Kidney (tissue), 14 donors: Measurements from ENCODE around the gene CPA5. TPM values are rescaled to one million over a fixed set of nuclear protein-coding genes. Genes with fewer than 3 reads are reported as not detected.

ENCODE experiments used
- DNase-seq, 5 donors: peaks; one replicate each; pipeline ENCODE4 v3.0.0-alpha.2; 2013 to 2020
- FAIRE-seq: peaks from 2 replicates; lab custom pipeline; 2012; peaks lifted over from hg19 to GRCh38; lab: Jason Lieb, UNC
- H3K27ac ChIP-seq, 2 donors: one replicate each; pipeline ENCODE4 v1.7.0; 2013; ENCODE audit warnings: low read depth in 2 of 2, low read length in 2 of 2, inconsistent platforms in 1 of 2
- H3K27me3 ChIP-seq: one replicate; pipeline ENCODE4 v1.7.1; 2013; ENCODE audit warnings: low read length, inconsistent platforms; ENCODE audit not compliant: control insufficient read depth, insufficient read depth
- H3K36me3 ChIP-seq, 3 donors: one replicate each; pipeline versions ENCODE4 v1.7.0 to v1.7.1; 2013; ENCODE audit warnings: low read length in 3 of 3, control low read depth in 1 of 3, inconsistent platforms in 1 of 3; ENCODE audit not compliant: insufficient read depth in 3 of 3, control insufficient read depth in 2 of 3
- H3K4me1 ChIP-seq, 3 donors: one replicate each; pipeline versions ENCODE4 v1.7.0 to v1.7.1; 2013; ENCODE audit warnings: low read length in 3 of 3, inconsistent platforms in 1 of 3, low read depth in 1 of 3; ENCODE audit not compliant: control insufficient read depth in 2 of 3, insufficient read depth in 2 of 3
- H3K4me3 ChIP-seq, 3 donors: one replicate each; pipeline versions ENCODE4 v1.7.0 to v1.8.1; 2013; ENCODE audit warnings: low read length in 3 of 3, control low read depth in 1 of 3, inconsistent platforms in 1 of 3
- H3K9ac ChIP-seq, 3 donors: one replicate each; pipeline versions ENCODE4 v1.7.0 to v1.7.1; 2013; ENCODE audit warnings: low read length in 3 of 3, control low read depth in 1 of 3, inconsistent platforms in 1 of 3
- H3K9me3 ChIP-seq, 3 donors: one replicate each; pipeline versions ENCODE4 v1.7.0 to v1.7.1; 2013; ENCODE audit warnings: low read length in 3 of 3, control low read depth in 1 of 3, inconsistent platforms in 1 of 3; ENCODE audit not compliant: control insufficient read depth in 2 of 3, insufficient read depth in 1 of 3
- CTCF ChIP-seq: IDR thresholded peaks from 3 replicates; pipeline ENCODE4 v1.5.1; 2012; ENCODE audit warnings: mild to moderate bottlenecking, moderate library complexity, borderline replicate concordance; ENCODE audit not compliant: insufficient read depth; ENCODE audit errors: extremely low read depth
- intact Hi-C: fragments of 100-400 bp; cut with DNase I; formaldehyde crosslinking; loops from one replicate; pipeline ENCODE4 v1.11.1; 2022
- polyA plus RNA-seq: library from polyadenylated mRNA; stranded (reverse); fragments of 350-450 nt; fragmentation: Illumina TruSeq; extraction: RNeasy Lipid Tissue Mini Kit (QIAGEN cat#74804); gene quantifications from one replicate; pipeline ENCODE4 v1.2.3, GENCODE V29; 2014; ENCODE audit warnings: low read depth, low replicate concordance; ENCODE audit not compliant: insufficient read depth
- total RNA-seq: library from RNA; stranded (reverse); fragmentation: NEBNext Ultra II Directional; extraction: Animal tissue kit (Norgen Biotek cat#: 25700); gene quantifications from one replicate; pipeline ENCODE4 v1.2.1, GENCODE V29; 2021
- donor health status: control.
- donor health status: control.
- donor health status: control.
- donor health status: control.
- donor health status: control.
- donor health status: DM: yes; HTN: yes; CAD: no.
- donor health status: Normal renal cell carcinoma (clear cell type).

The CPA5 gene
- total and polyA plus RNA-seq, 2 donors from 2014 or later: 0.54 to 1.1 TPM

GRCh38 chr7:130400120-130400572 lies 55.5 kb downstream of the CPA5 start:
- intact Hi-C loops: no loop called here
- Histone ChIP-seq H3K9me3 (no peaks in the 10 kb centered on the region), H3K9ac (no peak overlapping the region), H3K27ac (no peak overlapping the region), H3K36me3 (peaks cover 0 to 4% (median 0%) of the 10 kb centered on the region in 3 donors), H3K4me1 (peaks cover 2 to 4% (median 3%) of the 10 kb centered on the region in 3 donors), H3K4me3 (no peak overlapping the region), H3K27me3 (no peaks in the 10 kb centered on the region)
- DNase-seq (no peak), FAIRE-seq (no peak)
- TF ChIP-seq CTCF: no peak

- no peak overlapping the region for H3K27ac ChIP-seq
- no peak overlapping the region for H3K9ac ChIP-seq
- H3K27me3 ChIP-seq: no peaks in the 10 kb centered on the region
- FAIRE-seq (no peak), DNase-seq (no peak)
- peaks cover under 1 to 4% (median 3%) of the 10 kb centered on the region in 3 donors for H3K4me1 ChIP-seq
- H3K36me3 ChIP-seq: peaks cover 0 to 4% (median 0%) of the 10 kb centered on the region in 3 donors
- H3K4me3 ChIP-seq: no peak overlapping the region
- no peak for TF ChIP-seq CTCF
- intact Hi-C loops: no loop called here
- no peaks in the 10 kb centered on the region for H3K9me3 ChIP-seq
Measured at GRCh38 chr7:130401101-130401500, 56.5 kb downstream of the CPA5 start.

GRCh38 chr7:130401578-130401977 lies 57.0 kb downstream of the CPA5 start:
- Histone ChIP-seq H3K27ac (no peak overlapping the region), H3K27me3 (no peaks in the 10 kb centered on the region), H3K36me3 (peaks cover 0 to 4% (median 0%) of the 10 kb centered on the region in 3 donors), H3K4me1 (peaks cover 0 to 4% (median 3%) of the 10 kb centered on the region in 3 donors), H3K9me3 (no peaks in the 10 kb centered on the region), H3K9ac (no peak overlapping the region), H3K4me3 (no peak overlapping the region)
- intact Hi-C loops: no loop called here
- no peak for TF ChIP-seq CTCF
- FAIRE-seq (no peak), DNase-seq (no peak)

- no peaks in the 10 kb centered on the region for H3K9me3 ChIP-seq
- peaks cover 0 to 4% (median 0%) of the 10 kb centered on the region in 3 donors for H3K36me3 ChIP-seq
- H3K9ac ChIP-seq: no peak overlapping the region
- no peak overlapping the region for H3K27ac ChIP-seq
- DNase-seq: no peak
- intact Hi-C loops: no loop called here
- no peak for FAIRE-seq
- H3K27me3 ChIP-seq: no peaks in the 10 kb centered on the region
- TF ChIP-seq CTCF: no peak
- no peaks in the 10 kb centered on the region for H3K4me1 ChIP-seq
- H3K4me3 ChIP-seq: no peak overlapping the region
Measured at GRCh38 chr7:130405003-130405402, 60.4 kb downstream of the CPA5 start.
